GM23338 (cell line): Measurements from ENCODE around the gene DNAJC19. TPM values are rescaled to one million over a fixed set of nuclear protein-coding genes. Genes with fewer than 3 reads are reported as not detected.

Source experiments
- ATAC-seq: fragments of 200-7000 bp; cut with Tn5 transposase; 3 replicates; pipeline ENCODE4 v1.9.1; 2020
- DNase-seq: peaks from one replicate; pipeline ENCODE4 v3.0.0-alpha.2; 2015; ENCODE audit warnings: low spot score
- H2AFZ ChIP-seq: fragments of 200-600 bp; sonication (generic); 2 replicates; pipeline ENCODE4 v1.8.0; 2016; ENCODE audit warnings: antibody characterized with exemption, mild to moderate bottlenecking, moderate library complexity
- H3F3A ChIP-seq: fragments of 200-600 bp; sonication (generic); replicated peaks from 2 replicates; pipeline ENCODE4 v1.8.0; 2017; ENCODE audit warnings: antibody characterized with exemption, mixed run types, low read depth
- H3K27ac ChIP-seq: fragments of 200-600 bp; sonication (generic); 2 replicates; pipeline ENCODE4 v1.6.1; 2016; ENCODE audit warnings: low read depth
- H3K27me3 ChIP-seq: fragments of 200-600 bp; sonication (generic); 2 replicates; pipeline ENCODE4 v1.8.0; 2016; ENCODE audit warnings: mild to moderate bottlenecking, mixed run types, moderate library complexity; ENCODE audit not compliant: insufficient read depth
- H3K36me3 ChIP-seq: fragments of 200-600 bp; sonication (generic); 2 replicates; pipeline ENCODE4 v1.8.0; 2016; ENCODE audit warnings: mild to moderate bottlenecking; ENCODE audit not compliant: insufficient read depth
- H3K4me1 ChIP-seq: fragments of 200-600 bp; sonication (generic); 2 replicates; pipeline ENCODE4 v1.8.0; 2016; ENCODE audit warnings: mild to moderate bottlenecking, moderate library complexity; ENCODE audit not compliant: insufficient read depth
- H3K4me2 ChIP-seq: fragments of 200-600 bp; sonication (generic); 2 replicates; pipeline ENCODE4 v1.7.1; 2017; ENCODE audit warnings: mixed run types
- H3K4me3 ChIP-seq: fragments of 200-600 bp; sonication (generic); 2 replicates; pipeline ENCODE4 v1.6.1; 2016; ENCODE audit warnings: mixed run types
- H3K79me2 ChIP-seq: fragments of 200-600 bp; sonication (generic); replicated peaks from 2 replicates; pipeline ENCODE4 v1.8.0; 2017; ENCODE audit warnings: mild to moderate bottlenecking; ENCODE audit not compliant: insufficient read depth
- H3K9me2 ChIP-seq: fragments of 200-600 bp; sonication (generic); 2 replicates; pipeline ENCODE4 v1.8.0; 2017; ENCODE audit not compliant: insufficient read depth
- H4K20me1 ChIP-seq: fragments of 200-600 bp; sonication (generic); replicated peaks from 2 replicates; pipeline ENCODE4 v1.8.0; 2017; ENCODE audit warnings: mild to moderate bottlenecking; ENCODE audit not compliant: insufficient read depth
- H3K27ac Mint-ChIP-seq: 2 replicates; pipeline ENCODE4 v1.8.0; 2020; ENCODE audit warnings: inconsistent platforms, mild to moderate bottlenecking, moderate library complexity, mixed read lengths
- H3K27me3 Mint-ChIP-seq: 3 replicates; pipeline ENCODE4 v1.8.0; 2022; ENCODE audit warnings: low read depth, mild to moderate bottlenecking, moderate library complexity, mixed read lengths, inconsistent platforms; ENCODE audit not compliant: insufficient read depth, poor library complexity
- H3K36me3 Mint-ChIP-seq: 3 replicates; pipeline ENCODE4 v1.8.0; 2021; ENCODE audit warnings: low read depth, mild to moderate bottlenecking, inconsistent platforms, moderate library complexity, mixed read lengths
- H3K4me1 Mint-ChIP-seq: 3 replicates; pipeline ENCODE4 v1.8.0; 2020; ENCODE audit warnings: mild to moderate bottlenecking, inconsistent platforms, mixed read lengths
- H3K4me3 Mint-ChIP-seq: 3 replicates; pipeline ENCODE4 v1.8.0; 2021; ENCODE audit warnings: moderate library complexity, mild to moderate bottlenecking, inconsistent platforms, mixed read lengths
- H3K9me3 Mint-ChIP-seq: 3 replicates; pipeline ENCODE4 v1.8.0; 2020; ENCODE audit warnings: moderate library complexity, mild to moderate bottlenecking, inconsistent platforms, mixed read lengths
- CREB1 ChIP-seq: fragments of 250-450 bp; sonication (Bioruptor Pico); IDR thresholded peaks from 2 replicates; pipeline ENCODE4 v1.5.0; 2020; ENCODE audit warnings: low read depth, mild to moderate bottlenecking, moderate library complexity
- EZH2 ChIP-seq: fragments of 200-600 bp; sonication (generic); IDR thresholded peaks from one replicate; pipeline ENCODE4 v1.8.0; 2017; ENCODE audit warnings: antibody characterized with exemption, mild to moderate bottlenecking, low read depth; ENCODE audit not compliant: unreplicated experiment
- EZH2phosphoT487 ChIP-seq: fragments of 200-600 bp; sonication (generic); IDR thresholded peaks from one replicate; pipeline ENCODE4 v1.8.1; 2018; ENCODE audit warnings: antibody characterized with exemption; ENCODE audit not compliant: unreplicated experiment
- JUNB ChIP-seq: IDR thresholded peaks from one replicate; pipeline ENCODE4 v1.6.1; 2016; ENCODE audit warnings: antibody characterized with exemption; ENCODE audit not compliant: unreplicated experiment
- NANOG ChIP-seq: IDR thresholded peaks from 2 replicates; pipeline ENCODE4 v1.6.1; 2016; ENCODE audit warnings: antibody characterized with exemption, borderline replicate concordance
- POLR2AphosphoS5 ChIP-seq: IDR thresholded peaks from 2 replicates; pipeline ENCODE4 v1.6.1; 2016; ENCODE audit warnings: antibody characterized with exemption, low read depth
- STAT1 ChIP-seq: IDR thresholded peaks from one replicate; pipeline ENCODE4 v1.6.1; 2016; ENCODE audit warnings: antibody characterized with exemption; ENCODE audit not compliant: unreplicated experiment
- ZNF114 ChIP-seq: fragments of 250-450 bp; sonication (Bioruptor Pico); IDR thresholded peaks from 2 replicates; pipeline ENCODE4 v1.5.0; 2020; ENCODE audit warnings: mild to moderate bottlenecking, moderate library complexity
- ZNF331 ChIP-seq: fragments of 250-450 bp; sonication (Bioruptor Pico); IDR thresholded peaks from 2 replicates; pipeline ENCODE4 v1.5.0; 2020; ENCODE audit warnings: low read depth, mild to moderate bottlenecking, moderate library complexity
- polyA plus RNA-seq: library from polyadenylated mRNA; unstranded; fragments of >200 nt; fragmentation: Nextera tagmentation; extraction: Ambion mirVana; gene quantifications from 2 replicates; pipeline ENCODE4 v1.2.1, GENCODE V29; 2016
- total RNA-seq: library from RNA; depleted of rRNA; stranded (reverse); fragments of >200 nt; shearing (Covaris generic); gene quantifications from 2 replicates; pipeline ENCODE4 v1.2.3, GENCODE V29; 2014
- TF ChIP-seq, protein P1 (sequence below), 2 experiments: fragments of 200-600 bp in 1 of 2; sonication (generic) in 1 of 2; conservative IDR thresholded peaks; 2 replicates each; pipeline versions ENCODE4 v1.5.1 to v1.6.1; 2016 to 2017; ENCODE audit warnings: antibody characterized with exemption in 2 of 2, low read depth in 2 of 2, mild to moderate bottlenecking in 2 of 2, moderate library complexity in 1 of 2
- TF ChIP-seq, protein P2 (sequence below): IDR thresholded peaks from 2 replicates; pipeline ENCODE4 v1.6.1; 2016; ENCODE audit warnings: antibody characterized with exemption
- TF ChIP-seq, protein P3 (sequence below): fragments of 250-450 bp; sonication (Bioruptor Pico); IDR thresholded peaks from 2 replicates; pipeline ENCODE4 v1.5.0; 2020; ENCODE audit warnings: mild to moderate bottlenecking, moderate library complexity
- TF ChIP-seq, protein P4 (sequence below): IDR thresholded peaks from one replicate; pipeline ENCODE4 v1.6.1; 2018; ENCODE audit warnings: antibody characterized with exemption; ENCODE audit not compliant: unreplicated experiment

The DNAJC19 gene
- total and polyA plus RNA-seq, 2 experiments from 2014 or later: 33.4 to 312 TPM

DNA sequence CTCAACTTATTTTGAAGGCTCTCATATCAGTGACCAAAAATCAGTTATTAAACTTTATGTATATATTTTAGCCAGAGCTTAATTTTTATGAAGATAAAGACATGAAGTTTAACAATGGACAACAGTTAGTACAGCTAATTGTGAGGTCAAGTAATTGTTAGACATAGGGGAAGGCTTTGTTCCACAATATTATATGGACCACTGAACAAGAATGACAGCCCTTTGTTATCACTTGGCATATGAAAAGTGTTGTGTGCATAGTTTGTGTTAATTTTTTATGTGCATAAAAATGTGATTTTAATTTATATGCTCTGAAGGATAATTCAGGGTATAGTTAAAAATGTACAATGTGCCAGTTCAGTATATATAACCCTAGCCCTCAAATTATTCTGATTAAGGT lies 12.0 kb downstream of the DNAJC19 start:
- no peak overlapping the region for H3K4me2 ChIP-seq
- no peak for TF ChIP-seq CREB1 (CRISPR knock-in tag)
- TF ChIP-seq EZH2: no peak
- TF ChIP-seq ZNF114 (CRISPR knock-in tag): no peak
- TF ChIP-seq JUNB: no peak
- TF ChIP-seq ZNF331 (CRISPR knock-in tag): no peak
- TF ChIP-seq, protein P1, sequence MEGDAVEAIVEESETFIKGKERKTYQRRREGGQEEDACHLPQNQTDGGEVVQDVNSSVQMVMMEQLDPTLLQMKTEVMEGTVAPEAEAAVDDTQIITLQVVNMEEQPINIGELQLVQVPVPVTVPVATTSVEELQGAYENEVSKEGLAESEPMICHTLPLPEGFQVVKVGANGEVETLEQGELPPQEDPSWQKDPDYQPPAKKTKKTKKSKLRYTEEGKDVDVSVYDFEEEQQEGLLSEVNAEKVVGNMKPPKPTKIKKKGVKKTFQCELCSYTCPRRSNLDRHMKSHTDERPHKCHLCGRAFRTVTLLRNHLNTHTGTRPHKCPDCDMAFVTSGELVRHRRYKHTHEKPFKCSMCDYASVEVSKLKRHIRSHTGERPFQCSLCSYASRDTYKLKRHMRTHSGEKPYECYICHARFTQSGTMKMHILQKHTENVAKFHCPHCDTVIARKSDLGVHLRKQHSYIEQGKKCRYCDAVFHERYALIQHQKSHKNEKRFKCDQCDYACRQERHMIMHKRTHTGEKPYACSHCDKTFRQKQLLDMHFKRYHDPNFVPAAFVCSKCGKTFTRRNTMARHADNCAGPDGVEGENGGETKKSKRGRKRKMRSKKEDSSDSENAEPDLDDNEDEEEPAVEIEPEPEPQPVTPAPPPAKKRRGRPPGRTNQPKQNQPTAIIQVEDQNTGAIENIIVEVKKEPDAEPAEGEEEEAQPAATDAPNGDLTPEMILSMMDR (conservative IDR thresholded peaks at IDR 0.05; ENCODE audit: low read depth in 2 of 2): no peak
- no peak for TF ChIP-seq EZH2phosphoT487
- TF ChIP-seq, protein P2, sequence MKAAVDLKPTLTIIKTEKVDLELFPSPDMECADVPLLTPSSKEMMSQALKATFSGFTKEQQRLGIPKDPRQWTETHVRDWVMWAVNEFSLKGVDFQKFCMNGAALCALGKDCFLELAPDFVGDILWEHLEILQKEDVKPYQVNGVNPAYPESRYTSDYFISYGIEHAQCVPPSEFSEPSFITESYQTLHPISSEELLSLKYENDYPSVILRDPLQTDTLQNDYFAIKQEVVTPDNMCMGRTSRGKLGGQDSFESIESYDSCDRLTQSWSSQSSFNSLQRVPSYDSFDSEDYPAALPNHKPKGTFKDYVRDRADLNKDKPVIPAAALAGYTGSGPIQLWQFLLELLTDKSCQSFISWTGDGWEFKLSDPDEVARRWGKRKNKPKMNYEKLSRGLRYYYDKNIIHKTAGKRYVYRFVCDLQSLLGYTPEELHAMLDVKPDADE: no peak
- TF ChIP-seq POLR2AphosphoS5: no peak
- TF ChIP-seq, protein P3, sequence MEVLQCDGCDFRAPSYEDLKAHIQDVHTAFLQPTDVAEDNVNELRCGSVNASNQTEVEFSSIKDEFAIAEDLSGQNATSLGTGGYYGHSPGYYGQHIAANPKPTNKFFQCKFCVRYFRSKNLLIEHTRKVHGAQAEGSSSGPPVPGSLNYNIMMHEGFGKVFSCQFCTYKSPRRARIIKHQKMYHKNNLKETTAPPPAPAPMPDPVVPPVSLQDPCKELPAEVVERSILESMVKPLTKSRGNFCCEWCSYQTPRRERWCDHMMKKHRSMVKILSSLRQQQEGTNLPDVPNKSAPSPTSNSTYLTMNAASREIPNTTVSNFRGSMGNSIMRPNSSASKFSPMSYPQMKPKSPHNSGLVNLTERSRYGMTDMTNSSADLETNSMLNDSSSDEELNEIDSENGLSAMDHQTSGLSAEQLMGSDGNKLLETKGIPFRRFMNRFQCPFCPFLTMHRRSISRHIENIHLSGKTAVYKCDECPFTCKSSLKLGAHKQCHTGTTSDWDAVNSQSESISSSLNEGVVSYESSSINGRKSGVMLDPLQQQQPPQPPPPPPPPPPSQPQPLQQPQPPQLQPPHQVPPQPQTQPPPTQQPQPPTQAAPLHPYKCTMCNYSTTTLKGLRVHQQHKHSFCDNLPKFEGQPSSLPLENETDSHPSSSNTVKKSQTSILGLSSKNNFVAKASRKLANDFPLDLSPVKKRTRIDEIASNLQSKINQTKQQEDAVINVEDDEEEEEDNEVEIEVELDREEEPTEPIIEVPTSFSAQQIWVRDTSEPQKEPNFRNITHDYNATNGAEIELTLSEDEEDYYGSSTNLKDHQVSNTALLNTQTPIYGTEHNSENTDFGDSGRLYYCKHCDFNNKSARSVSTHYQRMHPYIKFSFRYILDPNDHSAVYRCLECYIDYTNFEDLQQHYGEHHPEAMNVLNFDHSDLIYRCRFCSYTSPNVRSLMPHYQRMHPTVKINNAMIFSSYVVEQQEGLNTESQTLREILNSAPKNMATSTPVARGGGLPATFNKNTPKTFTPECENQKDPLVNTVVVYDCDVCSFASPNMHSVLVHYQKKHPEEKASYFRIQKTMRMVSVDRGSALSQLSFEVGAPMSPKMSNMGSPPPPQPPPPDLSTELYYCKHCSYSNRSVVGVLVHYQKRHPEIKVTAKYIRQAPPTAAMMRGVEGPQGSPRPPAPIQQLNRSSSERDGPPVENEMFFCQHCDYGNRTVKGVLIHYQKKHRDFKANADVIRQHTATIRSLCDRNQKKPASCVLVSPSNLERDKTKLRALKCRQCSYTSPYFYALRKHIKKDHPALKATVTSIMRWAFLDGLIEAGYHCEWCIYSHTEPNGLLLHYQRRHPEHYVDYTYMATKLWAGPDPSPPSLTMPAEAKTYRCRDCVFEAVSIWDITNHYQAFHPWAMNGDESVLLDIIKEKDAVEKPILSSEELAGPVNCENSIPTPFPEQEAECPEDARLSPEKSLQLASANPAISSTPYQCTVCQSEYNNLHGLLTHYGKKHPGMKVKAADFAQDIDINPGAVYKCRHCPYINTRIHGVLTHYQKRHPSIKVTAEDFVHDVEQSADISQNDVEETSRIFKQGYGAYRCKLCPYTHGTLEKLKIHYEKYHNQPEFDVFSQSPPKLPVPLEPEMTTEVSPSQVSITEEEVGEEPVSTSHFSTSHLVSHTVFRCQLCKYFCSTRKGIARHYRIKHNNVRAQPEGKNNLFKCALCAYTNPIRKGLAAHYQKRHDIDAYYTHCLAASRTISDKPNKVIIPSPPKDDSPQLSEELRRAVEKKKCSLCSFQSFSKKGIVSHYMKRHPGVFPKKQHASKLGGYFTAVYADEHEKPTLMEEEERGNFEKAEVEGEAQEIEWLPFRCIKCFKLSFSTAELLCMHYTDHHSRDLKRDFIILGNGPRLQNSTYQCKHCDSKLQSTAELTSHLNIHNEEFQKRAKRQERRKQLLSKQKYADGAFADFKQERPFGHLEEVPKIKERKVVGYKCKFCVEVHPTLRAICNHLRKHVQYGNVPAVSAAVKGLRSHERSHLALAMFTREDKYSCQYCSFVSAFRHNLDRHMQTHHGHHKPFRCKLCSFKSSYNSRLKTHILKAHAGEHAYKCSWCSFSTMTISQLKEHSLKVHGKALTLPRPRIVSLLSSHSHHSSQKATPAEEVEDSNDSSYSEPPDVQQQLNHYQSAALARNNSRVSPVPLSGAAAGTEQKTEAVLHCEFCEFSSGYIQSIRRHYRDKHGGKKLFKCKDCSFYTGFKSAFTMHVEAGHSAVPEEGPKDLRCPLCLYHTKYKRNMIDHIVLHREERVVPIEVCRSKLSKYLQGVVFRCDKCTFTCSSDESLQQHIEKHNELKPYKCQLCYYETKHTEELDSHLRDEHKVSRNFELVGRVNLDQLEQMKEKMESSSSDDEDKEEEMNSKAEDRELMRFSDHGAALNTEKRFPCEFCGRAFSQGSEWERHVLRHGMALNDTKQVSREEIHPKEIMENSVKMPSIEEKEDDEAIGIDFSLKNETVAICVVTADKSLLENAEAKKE (CRISPR knock-in tag): no peak
- TF ChIP-seq NANOG: no peak
- no peak for TF ChIP-seq STAT1
- TF ChIP-seq, protein P4, sequence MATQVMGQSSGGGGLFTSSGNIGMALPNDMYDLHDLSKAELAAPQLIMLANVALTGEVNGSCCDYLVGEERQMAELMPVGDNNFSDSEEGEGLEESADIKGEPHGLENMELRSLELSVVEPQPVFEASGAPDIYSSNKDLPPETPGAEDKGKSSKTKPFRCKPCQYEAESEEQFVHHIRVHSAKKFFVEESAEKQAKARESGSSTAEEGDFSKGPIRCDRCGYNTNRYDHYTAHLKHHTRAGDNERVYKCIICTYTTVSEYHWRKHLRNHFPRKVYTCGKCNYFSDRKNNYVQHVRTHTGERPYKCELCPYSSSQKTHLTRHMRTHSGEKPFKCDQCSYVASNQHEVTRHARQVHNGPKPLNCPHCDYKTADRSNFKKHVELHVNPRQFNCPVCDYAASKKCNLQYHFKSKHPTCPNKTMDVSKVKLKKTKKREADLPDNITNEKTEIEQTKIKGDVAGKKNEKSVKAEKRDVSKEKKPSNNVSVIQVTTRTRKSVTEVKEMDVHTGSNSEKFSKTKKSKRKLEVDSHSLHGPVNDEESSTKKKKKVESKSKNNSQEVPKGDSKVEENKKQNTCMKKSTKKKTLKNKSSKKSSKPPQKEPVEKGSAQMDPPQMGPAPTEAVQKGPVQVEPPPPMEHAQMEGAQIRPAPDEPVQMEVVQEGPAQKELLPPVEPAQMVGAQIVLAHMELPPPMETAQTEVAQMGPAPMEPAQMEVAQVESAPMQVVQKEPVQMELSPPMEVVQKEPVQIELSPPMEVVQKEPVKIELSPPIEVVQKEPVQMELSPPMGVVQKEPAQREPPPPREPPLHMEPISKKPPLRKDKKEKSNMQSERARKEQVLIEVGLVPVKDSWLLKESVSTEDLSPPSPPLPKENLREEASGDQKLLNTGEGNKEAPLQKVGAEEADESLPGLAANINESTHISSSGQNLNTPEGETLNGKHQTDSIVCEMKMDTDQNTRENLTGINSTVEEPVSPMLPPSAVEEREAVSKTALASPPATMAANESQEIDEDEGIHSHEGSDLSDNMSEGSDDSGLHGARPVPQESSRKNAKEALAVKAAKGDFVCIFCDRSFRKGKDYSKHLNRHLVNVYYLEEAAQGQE: no peak
- DNase-seq: no peak
- Mint-ChIP-seq H3K36me3 (peaks cover 26% of the 10 kb centered on the region), H3K9me3 (no peaks in the 10 kb centered on the region), H3K27ac (no peak overlapping the region), H3K4me1 (peaks cover 6% of the 10 kb centered on the region; the same call in 2 of the 3 replicates), H3K4me3 (no peak overlapping the region), H3K27me3 (no peaks in the 10 kb centered on the region)
- H4K20me1 ChIP-seq: no peaks in the 10 kb centered on the region; the same call in none of the 2 replicates
- H3K27ac ChIP-seq: no peak overlapping the region
- no peaks in the 10 kb centered on the region for H3K79me2 ChIP-seq
- peaks cover 21% of the 10 kb centered on the region for H3K36me3 ChIP-seq
- H3K9me2 ChIP-seq: no peaks in the 10 kb centered on the region
- no peaks in the 10 kb centered on the region for H3K27me3 ChIP-seq
- ATAC-seq: no peak
- H3F3A ChIP-seq: no peaks in the 10 kb centered on the region
- H3K4me1 ChIP-seq: no peaks in the 10 kb centered on the region
- H3K4me3 ChIP-seq: no peak overlapping the region
- H2AFZ ChIP-seq: no peak overlapping the region
